Heart left ventricle (tissue), 16 donors: ENCODE measurements around the gene MRPL17. TPM values are rescaled to one million over a fixed set of nuclear protein-coding genes. Genes with fewer than 3 reads are reported as not detected.
A peak's percentile ranks its signal among the peaks of the same experiment; 100 is the strongest.

Experiments used
- ATAC-seq, 4 donors: fragments of 200-7000 bp; cut with Tn5 transposase; one replicate each; pipeline ENCODE4 v1.9.1; 2020 to 2022; ENCODE audit warnings: moderate library complexity in 4 of 4, mild to moderate bottlenecking in 3 of 4, moderate number of reproducible peaks in 1 of 4
- DNase-seq, 5 donors: peaks; one replicate each; pipeline ENCODE4 v3.0.0-alpha.2; 2020
- H3K27ac ChIP-seq, 12 donors: fragments of 200-600 bp; sonication (generic) in 4 of 12; one replicate each; pipeline versions ENCODE4 v1.5.0 to v1.8.0; 2016 to 2022; ENCODE audit warnings: mild to moderate bottlenecking in 2 of 12
- H3K27me3 ChIP-seq, 9 donors: fragments of 200-600 bp; sonication (generic) in 2 of 9; one replicate each; pipeline versions ENCODE4 v1.5.1 to v1.8.0; 2016 to 2022; ENCODE audit warnings: mild to moderate bottlenecking in 3 of 9
- H3K36me3 ChIP-seq, 9 donors: fragments of 200-600 bp; sonication (generic) in 2 of 9; one replicate each; pipeline versions ENCODE4 v1.5.0 to v1.8.0; 2018 to 2022; ENCODE audit warnings: mild to moderate bottlenecking in 2 of 9
- H3K4me1 ChIP-seq, 12 donors: fragments of 200-600 bp; sonication (generic) in 4 of 12; one replicate each; pipeline versions ENCODE4 v1.5.0 to v1.8.0; 2016 to 2022; ENCODE audit warnings: mild to moderate bottlenecking in 3 of 12
- H3K4me3 ChIP-seq, 12 donors: fragments of 200-600 bp; sonication (generic) in 4 of 12; one replicate each; pipeline versions ENCODE4 v1.5.0 to v1.8.0; 2017 to 2022; ENCODE audit warnings: mild to moderate bottlenecking in 9 of 12, moderate library complexity in 4 of 12
- H3K9me3 ChIP-seq, 12 donors: fragments of 200-600 bp; sonication (generic) in 4 of 12; one replicate each; pipeline versions ENCODE4 v1.5.0 to v1.8.0; 2016 to 2022; ENCODE audit warnings: mild to moderate bottlenecking in 1 of 12
- POLR2A ChIP-seq, 2 donors: fragments of 450-650 bp; IDR thresholded peaks; one replicate each; pipeline ENCODE4 v1.6.1; 2017; ENCODE audit warnings: antibody characterized with exemption in 2 of 2, mild to moderate bottlenecking in 2 of 2, moderate library complexity in 2 of 2
- WGBS, 4 donors: extraction: QIAGEN DNeasy Blood & Tissue Kit in 2 of 4; methylation state at CpG; one replicate each; pipeline versions ENCODE4 v1.1.5 to v1.1.7; 2013 to 2018; 5-methylcytosine and 5-hydroxymethylcytosine counted together
- intact Hi-C, 10 donors: fragments of 100-400 bp; cut with DNase I; formaldehyde crosslinking; loops; one replicate each; pipeline versions ENCODE4 v1.11.1 to v1.14.2; 2022
- polyA plus RNA-seq, 2 donors: library from polyadenylated mRNA; stranded (reverse); fragments of 200-250 nt; gene quantifications; one replicate each; pipeline ENCODE4 v1.2.3, GENCODE V29; 2013
- total RNA-seq, 9 donors: library from RNA; depleted of rRNA in 2 of 9; stranded (reverse); fragments of >200 nt in 2 of 9; fragmentation: NEBNext Ultra II Directional in 3 of 9; extraction: Animal tissue kit (Norgen Biotek cat#: 25700) in 3 of 9; gene quantifications; one replicate each; pipeline versions ENCODE4 v1.1.0 to v1.2.4, GENCODE V29; 2016 to 2023
- TF ChIP-seq, protein P1 (sequence below), 12 donors: fragments of 200-600 bp; sonication (generic) in 4 of 12; IDR thresholded peaks; one replicate each; pipeline versions ENCODE4 v1.5.0 to v1.8.0; 2018 to 2022; ENCODE audit warnings: antibody characterized with exemption in 12 of 12, mild to moderate bottlenecking in 5 of 12
- donor health status: ischemic (EF 13 %, LVEDD 7.1; RV severe dilation, severe dysfunction).
- donor health status: healthy with polysubstance abuse.
- donor health status: DM: no; HTN: yes; CAD: no.
- donor health status: DM: no; HTN: no; CAD: no.
- donor health status: ischemic (EF 25% LVEDD 6.9; RV normal size, moderate dysfunction).
- donor health status: ischemic (EF 25% LVEDD 5.7; RV mildly dilated, moderate dysfunction).
- donor health status: healthy.
- donor health status: DM: yes; HTN: yes; CAD: no.
- donor health status: ischemic (EF 35%, LVEDD 5.7; RV mildly dilated, moderate dysfunction).
- donor health status: nonischemic (EF 11% LVEDD 7.7; RV severe dilation, severe dysfunction).
- donor health status: DM: yes; HTN: yes; CAD: no.
- donor health status: PGD.
- donor health status: ischemic (EF 29% LVEDD 5.4; RV normal size, mild dysfunction).
- donor health status: nonischemic (EF 23%, LVEDD 6.1; RV moderate dilation, normal function).

MRPL17 gene
- total and polyA plus RNA-seq, 11 donors, result 31.0 to 70.9 (median 53.5) TPM

- WGBS, 4 donors, result 84 to 88% (median 85%) methylated on average over 6 of the region's 6 CpGs
- DNase-seq, result no peak
- Histone ChIP-seq H3K27ac (no peak overlapping the region), H3K27me3 (no peaks in the 10 kb centered on the region), H3K36me3 (no peaks in the 10 kb centered on the region), H3K9me3 (no peaks in the 10 kb centered on the region), H3K4me1 (peaks cover 0 to 27% (median 3%) of the 10 kb centered on the region in 12 donors), H3K4me3 (no peak overlapping the region)
- ATAC-seq, result no peak
- intact Hi-C loops, result loop anchor here in 1 of 10 donors (10.0 kb wide), 1 partner anchor 286 kb away; no protein-coding TSS in a partner anchor
- TF ChIP-seq, protein P1, sequence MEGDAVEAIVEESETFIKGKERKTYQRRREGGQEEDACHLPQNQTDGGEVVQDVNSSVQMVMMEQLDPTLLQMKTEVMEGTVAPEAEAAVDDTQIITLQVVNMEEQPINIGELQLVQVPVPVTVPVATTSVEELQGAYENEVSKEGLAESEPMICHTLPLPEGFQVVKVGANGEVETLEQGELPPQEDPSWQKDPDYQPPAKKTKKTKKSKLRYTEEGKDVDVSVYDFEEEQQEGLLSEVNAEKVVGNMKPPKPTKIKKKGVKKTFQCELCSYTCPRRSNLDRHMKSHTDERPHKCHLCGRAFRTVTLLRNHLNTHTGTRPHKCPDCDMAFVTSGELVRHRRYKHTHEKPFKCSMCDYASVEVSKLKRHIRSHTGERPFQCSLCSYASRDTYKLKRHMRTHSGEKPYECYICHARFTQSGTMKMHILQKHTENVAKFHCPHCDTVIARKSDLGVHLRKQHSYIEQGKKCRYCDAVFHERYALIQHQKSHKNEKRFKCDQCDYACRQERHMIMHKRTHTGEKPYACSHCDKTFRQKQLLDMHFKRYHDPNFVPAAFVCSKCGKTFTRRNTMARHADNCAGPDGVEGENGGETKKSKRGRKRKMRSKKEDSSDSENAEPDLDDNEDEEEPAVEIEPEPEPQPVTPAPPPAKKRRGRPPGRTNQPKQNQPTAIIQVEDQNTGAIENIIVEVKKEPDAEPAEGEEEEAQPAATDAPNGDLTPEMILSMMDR (IDR thresholded peaks at IDR 0.05), result no peak
- no peak for TF ChIP-seq POLR2A (IDR thresholded peaks at IDR 0.05)
Measured at GRCh38 chr11:6670202-6670830, 12.8 kb downstream of the MRPL17 start.

GRCh38 chr11:6667733-6668374 is 15.3 kb downstream of the MRPL17 start:
- Histone ChIP-seq H3K27me3 (no peaks in the 10 kb centered on the region), H3K4me3 (no peak overlapping the region), H3K9me3 (no peaks in the 10 kb centered on the region), H3K4me1 (peaks cover 0 to 20% (median 1%) of the 10 kb centered on the region in 12 donors), H3K27ac (no peak overlapping the region), H3K36me3 (no peaks in the 10 kb centered on the region)
- TF ChIP-seq, protein P1 (IDR thresholded peaks at IDR 0.05), result peak; percentile 41 to 59 (median 52)
- no peak for TF ChIP-seq POLR2A (IDR thresholded peaks at IDR 0.05)
- intact Hi-C loops, result no loop called here
- 70 to 88% (median 79%) methylated on average over 3 of the region's 3 CpGs for WGBS, 4 donors
- DNase-seq, result no peak
- ATAC-seq, result peak in 3 of 4 donors; percentile 11 to 55 (median 44)

DNA sequence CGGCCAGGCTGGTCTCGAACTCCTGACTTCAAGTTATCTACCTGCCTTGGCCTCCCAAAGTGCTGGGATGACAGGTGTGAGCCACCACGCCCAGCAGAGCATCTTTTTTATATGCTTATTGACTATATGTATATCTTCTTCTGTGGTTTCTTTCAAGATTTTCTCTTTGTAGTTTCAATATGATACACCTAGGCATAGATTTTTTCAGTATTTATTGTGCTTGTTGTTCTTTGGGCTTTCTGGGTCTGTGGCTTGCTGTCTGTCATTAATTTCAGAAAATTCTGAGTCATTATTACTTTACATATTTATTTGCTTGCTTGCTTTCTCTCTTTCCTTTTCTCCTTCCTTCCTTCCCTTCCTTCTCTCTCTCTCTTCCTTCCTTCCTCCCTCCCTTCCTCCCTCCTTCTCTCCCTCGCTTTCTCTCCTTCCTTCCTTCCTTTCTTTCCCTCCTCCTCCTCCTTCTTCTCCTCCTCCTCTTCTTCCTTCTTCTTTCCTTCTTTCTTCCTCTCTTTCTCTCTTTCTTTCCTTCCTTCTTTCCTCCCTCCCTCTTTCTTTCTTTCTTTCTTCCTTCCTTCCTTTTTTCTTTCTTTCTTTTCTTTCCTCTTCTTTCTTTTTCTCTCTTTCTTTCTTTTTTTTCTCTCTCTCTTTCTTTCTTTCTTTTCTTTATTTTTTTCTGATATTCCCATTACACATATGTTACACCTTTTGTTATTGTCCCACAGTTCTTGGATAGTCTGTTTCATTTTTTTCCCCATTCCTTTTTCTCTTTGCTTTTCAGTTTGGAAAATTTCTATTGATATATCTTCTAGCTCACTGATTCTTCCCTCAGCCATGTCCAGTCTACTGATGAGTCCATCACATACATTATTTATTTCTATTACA is 16.6 kb downstream of the MRPL17 start:
- intact Hi-C loops, result no loop called here

More for the DNA sequence above, 16.6 kb downstream of the MRPL17 start:
- Histone ChIP-seq H3K4me1 (peaks cover 0 to 20% (median 1%) of the 10 kb centered on the region in 12 donors), H3K27me3 (no peaks in the 10 kb centered on the region), H3K4me3 (no peak overlapping the region), H3K9me3 (no peaks in the 10 kb centered on the region), H3K36me3 (no peaks in the 10 kb centered on the region), H3K27ac (no peak overlapping the region)
- 92 to 95% (median 94%) methylated on average over 4 of the region's 4 CpGs for WGBS, 4 donors
- DNase-seq, result no peak
- TF ChIP-seq, protein P1 (IDR thresholded peaks at IDR 0.05), result no peak
- TF ChIP-seq POLR2A (IDR thresholded peaks at IDR 0.05), result no peak
- ATAC-seq, result no peak
